HG03095 (cell line): ENCODE measurements around the gene CCDC150.
"Not testable (repeated sequence)": the region's sequence is repeated elsewhere in the genome, so short reads cannot be mapped to it uniquely, and the experiment has no call there.

Experiments used
- ATAC-seq: cut with Tn5 transposase; IDR thresholded peaks from one replicate; pipeline ENCODE4 v1.9.1; 2021; ENCODE audit warnings: moderate library complexity; ENCODE audit not compliant: unreplicated experiment

Gene CCDC150

DNA sequence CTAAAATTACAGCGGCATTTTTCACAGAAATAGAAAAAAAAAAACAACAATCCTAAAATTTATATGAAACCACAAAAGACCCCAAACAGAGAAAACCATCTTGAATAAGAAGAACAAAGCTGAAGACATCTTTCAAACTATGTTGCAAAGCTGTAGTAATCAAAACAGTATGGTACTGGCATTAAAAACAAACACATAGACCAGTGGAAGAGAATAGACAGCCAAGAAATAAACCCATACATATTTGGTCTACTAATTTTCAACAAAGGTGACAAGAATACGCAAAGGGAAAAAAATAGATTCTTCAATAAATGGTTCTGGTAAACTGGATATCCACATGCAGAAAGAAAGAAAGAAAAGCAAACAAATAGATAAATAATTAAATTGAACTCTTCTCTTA lies 9.0 kb upstream of the CCDC150 start:
- ATAC-seq = no peak

DNA sequence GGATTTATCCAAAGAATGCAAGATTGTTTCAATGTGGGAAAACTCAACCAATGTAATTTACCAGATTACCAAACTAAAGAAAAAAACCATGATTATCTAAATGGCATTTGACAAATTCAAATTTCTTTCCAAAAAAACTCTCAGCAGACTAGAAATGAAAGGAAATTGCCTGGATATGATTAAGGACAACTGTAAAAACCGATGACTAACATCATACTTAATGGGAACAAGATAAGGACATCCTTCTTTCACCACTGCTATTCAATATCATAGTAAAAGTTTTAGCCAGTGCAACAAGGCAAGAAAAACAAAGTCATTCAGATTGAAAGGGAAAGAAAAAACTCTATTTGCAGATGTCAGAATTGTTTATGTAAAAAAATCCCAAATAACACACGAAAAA lies 4.4 kb upstream of the CCDC150 start:
- no peak for ATAC-seq

DNA sequence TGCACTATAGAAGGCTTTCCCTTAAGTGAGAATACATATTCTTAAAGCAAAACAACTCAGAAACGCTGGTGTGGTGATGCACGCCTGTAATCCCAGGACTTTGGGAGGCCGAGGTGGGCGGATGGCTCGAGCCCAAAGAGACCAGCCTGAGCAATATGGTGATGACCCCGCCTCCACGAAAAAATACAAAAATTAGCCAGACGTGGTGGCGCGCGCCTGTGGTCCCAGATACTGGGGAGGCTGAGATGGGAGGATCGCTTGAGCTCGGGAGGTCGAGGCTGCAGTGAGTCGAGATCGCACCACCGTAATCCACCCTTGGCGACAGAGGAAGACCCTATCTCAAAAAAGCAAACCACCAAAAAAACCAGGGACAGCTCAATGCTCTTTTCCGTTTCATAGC lies 750 bp upstream of the CCDC150 start:
- ATAC-seq = no peak

DNA sequence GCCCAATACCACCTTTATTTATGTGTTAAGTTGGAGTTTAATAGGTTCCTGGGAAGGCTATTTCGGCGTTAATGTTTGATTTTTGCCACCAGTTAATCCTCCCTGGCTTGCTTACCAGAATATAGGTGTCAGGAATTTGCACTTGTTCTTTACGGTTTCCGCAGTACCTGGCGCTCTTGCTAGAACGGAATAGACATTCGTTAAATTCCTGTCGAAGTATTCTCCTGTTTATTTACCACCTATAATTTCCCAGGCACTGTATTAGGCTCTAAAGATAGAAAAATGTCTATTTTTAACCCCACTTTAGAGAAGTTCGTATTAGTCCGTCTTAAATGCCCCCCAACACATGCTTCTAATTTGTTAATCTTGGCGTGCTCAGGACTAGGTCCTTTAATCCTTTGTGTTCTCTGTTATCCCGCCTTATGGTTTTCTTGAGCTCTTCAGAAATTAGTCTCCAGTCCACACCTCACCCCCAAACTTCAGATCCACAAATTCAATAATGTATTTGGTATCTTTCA lies 575 bp downstream of the CCDC150 start:
- ATAC-seq = no peak

DNA sequence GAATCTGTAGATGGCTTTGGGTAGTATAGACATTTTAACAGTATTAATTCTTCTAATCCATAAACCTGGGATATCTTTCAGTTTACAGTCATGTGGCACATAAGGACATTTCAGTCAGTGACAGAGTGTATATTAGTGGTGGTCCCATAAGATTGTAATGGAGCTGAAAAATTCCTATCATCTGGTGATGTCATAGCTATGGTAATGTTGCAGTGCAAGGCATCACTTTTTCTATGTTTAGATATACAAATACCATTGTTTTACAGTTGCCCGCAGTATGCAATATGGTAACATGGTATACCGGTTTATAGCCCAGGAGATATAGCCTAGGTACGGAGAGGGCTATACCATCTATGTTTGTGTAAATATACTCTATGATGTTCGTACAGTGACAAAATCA lies 9.7 kb downstream of the CCDC150 start:
- ATAC-seq = no peak

DNA sequence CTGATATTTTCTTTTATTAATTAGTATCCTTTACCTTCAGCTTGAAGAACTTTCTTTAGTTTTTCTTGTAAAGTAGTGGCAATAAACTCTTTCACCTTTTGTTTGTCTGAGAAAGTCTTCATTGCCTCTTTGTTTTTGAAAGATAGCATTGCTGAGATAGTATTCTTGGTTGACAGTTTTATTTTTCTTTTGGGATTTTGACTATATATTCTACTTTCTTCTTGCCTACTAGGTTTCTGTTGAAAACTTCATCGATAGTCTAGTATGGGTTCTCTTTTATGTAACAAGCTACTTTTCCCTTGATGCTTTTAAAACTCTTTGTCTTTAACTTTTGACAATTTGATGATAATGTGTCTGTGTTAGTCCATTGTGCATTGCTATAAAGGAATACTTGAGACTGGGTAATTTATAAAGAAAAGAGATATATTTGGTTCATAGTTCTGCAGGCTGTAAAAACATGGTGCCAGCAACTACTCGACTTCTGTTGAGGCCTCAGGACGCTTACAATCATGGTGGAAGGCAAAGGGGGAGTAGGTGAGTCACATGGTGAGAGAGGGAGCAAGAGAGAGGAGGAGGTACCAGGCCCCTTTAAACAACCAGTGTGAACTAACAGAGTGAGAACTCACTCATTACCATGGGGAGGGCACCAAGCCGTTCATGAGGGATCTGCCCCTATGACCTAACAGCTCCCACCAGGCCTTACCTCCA lies 12.0 kb downstream of the CCDC150 start:
- no peak for ATAC-seq

DNA sequence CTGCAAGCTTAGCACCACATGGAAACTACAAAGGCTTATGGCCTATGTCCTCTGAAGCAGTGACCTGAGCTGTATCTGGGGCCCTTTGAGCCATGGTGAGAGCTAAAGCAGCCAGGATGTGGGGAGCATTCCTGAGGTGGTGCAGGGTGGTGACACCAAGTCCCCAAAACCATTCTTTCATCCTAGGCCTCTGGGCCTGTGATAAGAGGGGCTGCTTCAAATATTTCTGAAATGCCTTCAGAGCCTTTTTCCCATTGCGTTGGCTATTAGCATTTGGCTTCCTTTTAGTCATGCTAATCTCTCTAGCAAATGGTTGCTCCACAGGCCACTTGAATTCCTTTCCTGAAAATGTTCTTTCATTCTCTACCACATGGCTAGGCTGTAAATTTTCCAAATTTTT lies 13.4 kb downstream of the CCDC150 start:
- no peak for ATAC-seq

DNA sequence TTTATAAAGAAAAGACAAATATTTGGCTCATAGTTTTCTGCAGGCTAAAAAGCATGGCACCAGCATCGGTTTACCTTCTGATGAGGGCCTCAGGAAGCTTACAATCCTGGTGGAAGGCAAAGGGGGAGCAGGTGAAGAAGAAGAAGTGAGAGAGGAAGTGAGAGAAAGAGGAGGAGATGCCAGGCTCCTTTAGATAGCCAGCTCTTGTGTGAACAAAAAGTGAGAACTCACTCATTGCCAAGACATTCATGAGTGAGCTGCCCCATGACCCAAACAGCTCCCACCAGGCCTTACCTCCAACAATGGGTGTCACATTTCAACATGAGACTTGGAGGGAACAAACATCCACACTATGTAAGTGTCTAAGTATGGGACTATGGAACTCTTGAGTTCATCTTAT lies 14.3 kb downstream of the CCDC150 start:
- ATAC-seq = no peak

DNA sequence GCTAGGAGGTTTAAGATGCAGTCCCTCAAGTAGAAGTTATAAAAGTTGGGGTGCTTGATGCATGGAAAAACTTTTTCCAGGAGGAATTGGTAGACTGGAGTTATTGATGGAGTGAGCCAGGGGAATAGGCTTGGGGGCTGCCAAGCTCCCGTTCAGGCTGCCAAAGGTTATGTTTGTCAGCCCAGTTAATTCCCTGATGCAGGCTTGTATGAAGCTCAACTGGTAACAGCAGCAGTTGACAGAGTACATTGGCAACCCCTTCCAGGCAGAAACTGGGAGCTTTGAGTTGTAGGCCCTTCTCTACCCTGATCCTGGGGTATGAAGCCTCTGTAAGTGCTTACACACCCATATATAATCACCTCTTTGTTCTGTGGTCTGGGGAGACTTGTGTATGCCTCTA lies 16.2 kb downstream of the CCDC150 start:
- no peak for ATAC-seq

DNA sequence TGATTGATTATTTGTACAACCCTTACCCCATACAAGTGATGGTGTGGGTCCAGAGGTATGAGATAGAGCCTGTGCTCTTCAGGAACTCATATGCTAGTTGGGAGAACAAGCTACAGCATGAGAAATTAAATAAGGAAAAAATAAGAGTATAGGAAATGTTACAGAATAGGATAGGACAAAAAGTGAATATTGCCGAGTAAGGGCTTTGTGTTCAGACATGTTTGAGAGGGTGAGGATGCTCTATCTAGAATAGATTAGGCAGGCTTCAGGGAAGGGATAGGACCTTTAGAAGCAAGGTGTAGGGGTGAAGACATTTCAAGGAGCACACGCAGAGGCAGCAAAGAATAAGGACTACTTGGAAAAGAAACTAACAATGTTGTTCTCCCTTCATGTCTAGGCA lies 17.8 kb downstream of the CCDC150 start:
- no peak for ATAC-seq

DNA sequence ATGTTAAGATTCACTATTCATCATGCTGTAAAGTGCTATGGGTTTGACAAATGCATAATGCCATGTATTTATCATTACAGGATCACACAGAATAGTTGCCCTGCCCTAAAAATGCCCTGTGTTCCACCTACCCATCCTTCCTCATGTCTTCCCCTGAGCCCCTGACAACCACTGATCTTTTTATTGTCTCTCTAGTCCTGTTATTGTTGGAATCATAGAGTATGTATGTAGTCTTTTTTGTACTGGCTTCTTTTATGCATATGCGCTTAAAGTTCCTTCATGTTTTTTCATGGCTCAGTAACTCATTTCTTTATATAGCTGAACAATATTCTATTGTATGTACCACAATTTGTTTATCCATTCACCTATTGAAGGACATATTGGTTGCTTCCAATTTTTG lies 20.3 kb downstream of the CCDC150 start:
- ATAC-seq = no peak

DNA sequence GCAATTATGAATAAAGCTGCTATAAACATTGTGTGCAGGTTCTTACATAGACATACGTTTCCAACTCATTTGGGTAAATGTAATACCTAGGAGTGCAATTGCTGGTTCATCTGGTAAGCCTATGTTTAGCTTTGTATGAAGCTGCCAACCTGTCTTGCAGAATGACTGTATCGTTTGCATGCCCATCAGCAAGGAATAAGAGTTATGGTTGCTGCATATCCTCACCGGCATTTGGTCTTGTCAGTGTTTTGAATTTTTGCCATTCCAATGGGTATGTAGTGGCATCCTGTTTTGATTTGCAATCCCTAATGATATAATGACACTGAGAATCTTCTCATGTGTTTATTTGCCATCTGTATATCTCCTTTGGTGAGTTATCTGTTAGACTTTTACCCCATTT lies 20.7 kb downstream of the CCDC150 start:
- no peak for ATAC-seq

DNA sequence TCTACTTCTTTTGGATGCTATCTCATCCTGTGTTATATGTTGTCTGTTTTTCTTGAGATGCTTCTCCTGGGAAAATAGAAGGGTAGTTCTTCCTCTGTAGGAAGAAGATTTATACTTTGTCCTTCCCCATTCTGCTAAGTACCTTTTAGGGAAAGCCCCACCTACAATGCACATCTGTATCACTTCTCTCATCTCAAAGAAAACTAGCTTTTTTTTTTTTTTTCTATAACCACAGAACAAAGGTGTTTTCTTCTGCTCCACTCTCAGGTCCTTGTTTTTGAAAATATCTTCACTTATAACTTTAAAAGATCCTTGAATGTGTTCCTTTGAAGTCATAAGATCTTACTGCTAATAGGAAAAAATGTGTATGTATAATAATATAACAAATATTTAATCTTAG lies 30.8 kb downstream of the CCDC150 start:
- ATAC-seq = no peak

DNA sequence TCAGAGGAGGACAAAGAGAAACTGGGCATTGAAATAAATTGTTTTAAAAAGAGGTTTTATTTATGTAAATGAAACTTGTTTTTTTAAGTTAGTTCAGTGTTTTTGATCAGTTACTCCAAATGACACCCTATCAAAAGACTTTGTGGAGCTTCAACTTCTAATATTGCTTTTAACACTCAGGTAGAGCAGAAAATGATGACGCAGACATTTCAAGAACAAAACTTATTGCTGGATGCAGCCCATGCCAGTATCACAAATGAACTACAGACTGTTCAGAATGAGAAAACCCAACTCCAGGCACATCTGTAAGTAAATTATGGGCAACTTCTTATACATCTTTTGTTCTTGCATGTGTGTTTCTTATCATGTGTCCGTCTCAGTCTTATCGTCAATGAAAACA lies 36.4 kb downstream of the CCDC150 start:
- ATAC-seq = no peak

DNA sequence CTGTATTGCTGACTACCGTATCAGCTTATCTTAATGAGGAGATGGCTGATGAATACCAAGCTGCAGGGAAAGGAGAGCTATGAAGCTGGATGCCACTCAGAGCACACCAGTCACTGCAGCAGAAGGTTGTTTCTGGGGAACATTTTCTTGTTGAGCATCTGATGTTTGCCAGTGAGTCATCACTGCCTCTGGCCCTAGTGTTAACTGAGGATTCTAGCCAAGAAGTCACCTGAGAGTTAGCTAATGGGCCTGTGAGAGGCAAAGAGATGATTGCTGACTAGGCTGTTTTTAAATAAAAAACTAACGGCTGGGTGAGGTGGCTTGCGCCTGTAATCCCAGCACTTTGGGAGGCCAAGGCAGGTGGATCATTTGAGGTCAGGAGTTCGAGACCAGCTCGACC lies 37.9 kb downstream of the CCDC150 start:
- no peak for ATAC-seq

DNA sequence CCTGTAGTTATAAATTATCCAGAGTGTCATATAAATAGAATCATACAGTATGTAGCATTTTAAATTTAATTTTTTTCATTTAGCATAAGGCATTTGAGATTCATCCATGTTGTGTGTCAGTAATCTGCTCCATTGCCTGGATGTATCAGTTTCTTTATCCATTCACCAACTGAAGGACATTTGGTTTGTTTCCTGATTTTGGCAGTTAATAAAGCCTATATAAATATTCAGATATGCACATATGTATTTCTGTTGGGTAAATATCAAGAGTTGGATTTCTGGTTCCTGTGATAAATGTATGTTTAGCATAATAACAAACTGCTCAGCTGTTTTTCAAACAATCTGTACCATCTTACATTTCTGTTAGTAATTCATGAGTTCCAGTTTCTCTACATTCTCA lies 39.9 kb downstream of the CCDC150 start:
- no peak for ATAC-seq

DNA sequence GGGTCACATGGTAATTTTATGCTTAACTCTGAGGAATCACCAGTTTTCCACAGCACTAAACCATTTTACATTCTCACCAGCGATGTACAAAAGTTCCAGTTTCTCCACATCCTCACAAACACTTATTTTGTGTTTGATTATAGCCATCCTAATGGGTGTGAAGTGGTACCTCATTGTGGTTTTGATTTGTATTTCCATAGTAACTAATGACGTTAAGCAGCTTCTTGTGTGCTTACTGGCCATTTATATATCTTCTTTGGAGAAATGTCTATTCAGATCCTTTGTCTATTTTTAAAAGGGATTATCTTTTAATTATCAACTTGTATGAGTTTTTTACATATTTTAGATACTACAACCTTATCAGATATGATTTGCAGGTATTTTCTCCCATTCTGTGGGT lies 42.0 kb downstream of the CCDC150 start:
- ATAC-seq = no peak

DNA sequence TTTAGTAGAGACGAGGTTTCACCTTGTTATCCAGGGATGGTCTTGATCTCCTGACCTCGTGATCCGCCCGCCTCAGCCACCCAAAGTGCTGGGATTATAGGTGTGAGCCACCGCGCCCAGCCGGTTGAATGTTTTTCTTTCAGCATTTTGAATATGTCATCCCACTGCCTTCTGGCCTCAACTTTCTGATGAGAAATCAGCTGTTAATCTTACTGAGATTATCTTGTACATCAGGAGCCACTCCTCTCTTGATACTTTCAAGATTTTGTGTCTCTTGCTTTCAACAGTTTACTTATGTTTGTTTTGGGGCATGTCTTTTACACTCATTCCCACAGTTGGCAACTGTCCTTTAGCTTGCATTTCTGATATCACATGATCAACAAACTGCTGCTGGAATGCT lies 46.3 kb downstream of the CCDC150 start:
- no peak for ATAC-seq

DNA sequence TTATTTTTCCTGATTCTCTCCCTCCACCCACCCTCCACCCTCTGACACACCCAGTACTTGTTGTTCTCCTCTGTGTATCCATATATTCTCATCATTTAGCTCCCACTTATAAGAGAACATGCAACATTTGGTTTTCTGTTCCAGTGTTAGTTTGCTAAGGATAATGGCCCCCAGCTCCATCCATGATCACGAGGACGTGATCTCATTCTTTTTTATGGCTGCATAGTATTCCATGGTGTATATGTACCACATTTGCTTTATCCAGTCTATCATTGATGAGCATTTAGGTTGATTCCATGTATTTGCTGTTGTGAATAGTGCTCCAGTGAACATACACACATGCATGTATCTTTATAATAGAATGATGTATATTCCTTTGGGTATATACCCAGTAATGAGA lies 47.2 kb downstream of the CCDC150 start:
- ATAC-seq = not testable (repeated sequence)

DNA sequence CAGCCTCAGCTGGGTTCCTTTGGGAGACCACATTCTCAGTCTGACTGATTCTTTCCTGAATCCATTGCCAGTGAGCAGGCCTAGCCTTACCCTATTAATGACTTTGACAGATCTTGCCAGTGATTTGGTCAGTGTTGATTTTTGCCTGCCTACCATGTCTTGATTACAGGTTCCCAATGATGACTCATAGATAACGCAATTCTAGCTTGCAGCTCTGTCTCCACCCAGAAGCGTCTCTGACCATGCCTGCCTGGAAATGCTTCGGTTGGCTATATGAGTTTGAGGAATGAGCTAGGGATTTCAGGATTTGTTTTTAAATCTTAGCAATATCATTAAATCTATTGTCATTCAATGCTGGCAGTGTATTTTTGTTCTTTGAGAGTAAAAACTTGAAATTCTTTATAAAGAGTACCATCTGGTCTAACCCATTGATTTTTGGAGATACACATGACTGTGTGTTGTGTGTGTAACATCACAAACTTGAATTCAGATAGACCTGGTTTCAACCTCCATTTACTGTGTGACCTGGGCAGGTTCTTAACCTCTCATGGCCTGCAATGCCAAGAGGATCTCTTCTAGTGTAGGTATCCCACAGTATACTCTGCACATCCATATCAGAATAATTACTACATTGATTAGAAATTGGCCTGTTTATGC lies 57.0 kb downstream of the CCDC150 start:
- ATAC-seq = no peak

DNA sequence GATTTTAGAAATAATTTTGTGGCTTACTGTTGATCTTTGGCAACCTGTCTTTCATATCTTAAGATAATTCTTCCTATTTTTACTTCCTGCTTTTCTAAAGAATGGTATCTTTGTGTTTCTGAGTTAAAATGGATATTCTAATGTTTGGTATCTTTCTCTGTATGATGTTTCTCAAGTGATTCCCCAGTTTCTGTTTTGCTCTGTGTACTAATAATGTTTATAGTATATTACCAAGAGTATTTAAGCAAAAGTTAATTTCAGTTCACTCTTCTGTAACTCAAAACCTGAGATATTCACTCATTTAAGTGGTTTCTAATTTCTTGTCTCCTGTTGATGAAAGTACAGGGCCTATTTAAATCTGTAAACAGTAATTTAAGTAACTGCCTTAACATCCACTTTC lies 58.3 kb downstream of the CCDC150 start:
- no peak for ATAC-seq

DNA sequence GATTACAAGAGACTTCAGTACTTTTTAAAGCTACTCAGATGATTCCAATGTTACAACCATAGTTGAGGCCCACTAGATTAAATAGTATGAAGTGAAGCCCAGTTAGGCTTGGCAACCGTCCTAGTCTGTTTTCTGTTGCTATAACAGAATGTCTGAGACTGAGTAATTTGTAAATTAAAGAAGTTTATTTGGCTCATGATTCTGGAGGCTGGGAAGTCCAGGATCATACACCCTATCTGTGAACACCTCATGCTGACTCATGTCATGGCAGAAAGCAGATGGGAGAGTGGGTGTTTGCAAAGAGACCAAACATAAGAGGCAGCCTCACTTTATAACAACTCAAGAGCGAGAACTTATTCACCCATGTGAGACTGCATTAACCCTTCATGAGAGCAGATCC lies 63.1 kb downstream of the CCDC150 start:
- ATAC-seq = no peak

DNA sequence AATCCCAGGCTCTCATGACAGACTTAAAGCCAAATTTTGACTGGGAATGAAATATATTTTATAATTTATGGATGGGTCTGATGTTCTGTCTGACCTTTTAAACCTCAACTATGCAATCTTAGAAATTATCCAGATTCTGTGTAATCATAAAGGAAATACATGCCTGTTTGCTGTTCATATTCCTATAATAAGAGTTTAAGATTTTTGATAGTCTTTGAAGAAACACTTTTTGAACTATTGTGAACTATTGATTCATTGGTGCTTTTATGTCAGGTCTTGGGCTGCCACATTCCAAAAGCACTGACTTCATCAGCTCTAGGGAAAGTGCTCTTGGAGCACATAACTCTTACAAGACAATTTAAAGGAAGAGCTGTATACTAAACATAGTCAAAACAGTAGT lies 64.2 kb downstream of the CCDC150 start:
- no peak for ATAC-seq
